ENCODE data around the gene RPS24.
"Not testable (repeated sequence)": the region's sequence is repeated elsewhere in the genome, so short reads cannot be mapped to it uniquely, and the experiment has no call there.

The RPS24 gene

DNA sequence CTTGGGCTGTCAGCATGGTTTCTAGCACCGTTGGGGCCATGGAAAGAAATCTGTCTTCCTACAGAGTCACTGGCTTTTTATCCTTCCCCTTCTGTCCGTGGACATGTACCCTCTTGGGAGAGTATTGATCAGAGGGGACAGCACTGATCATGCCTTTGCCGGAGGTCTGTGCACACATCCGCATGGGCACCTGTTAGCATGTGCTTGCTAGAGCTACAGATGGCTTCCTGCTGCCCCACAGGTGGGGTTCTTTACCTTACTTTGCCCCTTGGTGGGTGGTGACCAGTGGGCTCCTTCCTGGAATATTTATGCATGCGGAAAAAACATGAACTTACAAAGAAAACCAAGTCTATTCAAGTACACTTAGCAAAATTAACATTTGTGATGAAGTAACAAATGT, 24.9 kb downstream of the RPS24 start:
- DNase-seq = no peak

- no peak for DNase-seq
These were observed 26.4 kb downstream of the RPS24 start for GRCh38 chr10:78059906-78060702.

DNA sequence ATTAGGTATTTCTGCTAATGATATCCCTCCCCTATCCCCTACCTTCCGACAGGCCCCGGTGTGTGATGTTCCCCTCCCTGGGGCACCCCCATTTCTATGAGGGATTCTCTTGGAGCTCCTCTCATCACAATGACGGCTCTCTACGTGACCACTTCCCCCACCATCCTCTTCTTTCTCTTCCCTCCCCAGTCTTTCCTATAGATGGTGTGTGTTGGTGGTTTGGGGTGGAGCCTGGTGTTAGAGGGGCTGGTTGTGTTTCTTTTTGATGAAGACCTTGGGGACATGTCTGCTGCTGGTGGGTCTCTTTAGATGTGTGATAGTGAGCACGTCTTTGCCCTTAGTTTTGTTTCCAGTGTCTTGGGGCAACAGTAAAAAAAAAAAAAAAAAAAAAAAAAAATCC, 28.6 kb downstream of the RPS24 start:
- no peak for DNase-seq

GRCh38 chr10:78063236-78063635, 29.6 kb downstream of the RPS24 start:
- DNase-seq = no peak

- not testable (repeated sequence) for DNase-seq
These were observed 31.3 kb downstream of the RPS24 start for GRCh38 chr10:78064919-78065318.

DNA sequence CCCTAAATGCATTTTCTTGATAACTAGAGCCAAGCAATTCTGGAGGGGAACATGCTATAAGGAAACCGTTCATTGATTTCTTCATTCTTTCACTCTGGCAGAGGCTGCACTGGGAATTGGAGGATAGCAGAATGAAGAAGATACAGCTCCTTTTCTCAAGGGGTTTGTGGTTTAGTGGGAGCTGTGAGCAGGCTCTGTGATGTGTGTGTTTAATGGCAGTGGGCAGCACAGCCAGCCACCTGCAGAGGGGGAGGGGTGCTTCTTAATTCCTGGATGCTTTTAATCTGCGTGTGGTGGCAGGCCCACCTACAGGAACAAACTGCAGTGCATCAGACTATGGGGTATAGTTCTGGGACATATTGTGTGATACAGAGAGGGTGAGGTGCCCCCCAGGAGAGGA, 31.9 kb downstream of the RPS24 start:
- no peak for DNase-seq

DNA sequence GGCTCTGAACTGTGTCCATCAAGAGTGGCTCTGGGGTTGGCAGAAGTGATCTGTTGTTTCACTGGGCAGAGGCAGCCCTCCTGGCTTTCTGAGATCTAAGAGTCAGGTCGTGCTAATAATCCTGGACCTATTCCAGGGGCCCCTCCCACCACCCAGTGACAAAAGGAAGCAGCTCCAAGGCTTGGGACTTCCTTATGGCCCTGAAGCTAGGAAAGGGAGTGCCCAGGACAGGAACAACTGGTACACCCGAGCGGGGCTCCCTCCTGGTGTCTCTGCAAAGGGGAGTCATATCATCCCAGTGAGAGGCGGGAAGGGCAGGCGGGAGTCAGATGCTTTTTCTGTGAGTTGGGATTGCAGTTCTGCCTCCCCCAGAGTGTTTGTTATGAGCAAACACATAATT, 32.3 kb downstream of the RPS24 start:
- DNase-seq = no peak

- DNase-seq = no peak
These were observed 33.2 kb downstream of the RPS24 start for GRCh38 chr10:78066728-78067430.

GRCh38 chr10:78069151-78069550, 35.5 kb downstream of the RPS24 start:
- no peak for DNase-seq

DNA sequence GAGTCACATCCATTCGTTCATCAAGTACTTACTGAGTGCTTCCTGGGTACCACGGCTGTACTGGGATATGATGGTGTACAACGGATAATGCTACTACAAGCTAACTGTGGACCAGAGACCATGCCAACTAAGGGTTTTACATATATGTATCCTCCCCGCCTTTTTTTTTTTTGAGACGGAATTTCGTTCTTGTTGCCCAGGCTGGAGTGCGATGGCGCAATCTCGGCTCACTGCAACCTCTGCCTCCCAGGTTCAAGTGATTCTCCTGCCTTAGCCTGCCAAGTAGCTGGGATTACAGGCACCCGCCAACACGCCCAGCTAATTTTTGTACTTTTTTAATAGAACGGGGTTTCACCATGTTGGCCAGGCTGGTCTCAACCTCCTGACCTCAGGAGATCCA, 36.4 kb downstream of the RPS24 start:
- not testable (repeated sequence) for DNase-seq

DNA sequence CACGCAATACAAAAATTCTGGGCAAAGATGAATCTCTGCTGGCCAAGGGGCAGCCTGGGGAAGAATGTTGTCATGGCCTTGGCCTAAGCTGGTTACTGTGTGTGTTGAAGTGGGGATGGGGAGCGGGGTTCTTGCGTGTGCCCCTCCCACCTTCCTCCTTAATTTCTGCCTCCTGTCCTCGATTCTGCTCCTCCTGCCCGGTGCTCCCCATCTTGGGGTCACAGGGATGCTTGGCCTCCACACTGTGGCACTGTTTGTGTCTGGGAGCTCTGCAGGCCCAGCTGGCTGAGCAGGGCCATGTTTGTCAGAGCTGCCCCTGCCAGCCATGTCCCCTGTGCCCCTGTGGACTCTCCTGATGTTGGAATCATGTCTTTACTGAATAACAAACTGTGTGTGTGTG, 37.1 kb downstream of the RPS24 start:
- no peak for DNase-seq

- DNase-seq = no peak
These were observed 37.6 kb downstream of the RPS24 start for GRCh38 chr10:78071140-78071856.

- no peak for DNase-seq
These were observed 38.2 kb downstream of the RPS24 start for GRCh38 chr10:78071857-78072179.

- no peak for DNase-seq
These were observed 38.8 kb downstream of the RPS24 start for GRCh38 chr10:78072504-78072903.

GRCh38 chr10:78075806-78076205, 42.1 kb downstream of the RPS24 start:
- DNase-seq = not testable (repeated sequence)

DNA sequence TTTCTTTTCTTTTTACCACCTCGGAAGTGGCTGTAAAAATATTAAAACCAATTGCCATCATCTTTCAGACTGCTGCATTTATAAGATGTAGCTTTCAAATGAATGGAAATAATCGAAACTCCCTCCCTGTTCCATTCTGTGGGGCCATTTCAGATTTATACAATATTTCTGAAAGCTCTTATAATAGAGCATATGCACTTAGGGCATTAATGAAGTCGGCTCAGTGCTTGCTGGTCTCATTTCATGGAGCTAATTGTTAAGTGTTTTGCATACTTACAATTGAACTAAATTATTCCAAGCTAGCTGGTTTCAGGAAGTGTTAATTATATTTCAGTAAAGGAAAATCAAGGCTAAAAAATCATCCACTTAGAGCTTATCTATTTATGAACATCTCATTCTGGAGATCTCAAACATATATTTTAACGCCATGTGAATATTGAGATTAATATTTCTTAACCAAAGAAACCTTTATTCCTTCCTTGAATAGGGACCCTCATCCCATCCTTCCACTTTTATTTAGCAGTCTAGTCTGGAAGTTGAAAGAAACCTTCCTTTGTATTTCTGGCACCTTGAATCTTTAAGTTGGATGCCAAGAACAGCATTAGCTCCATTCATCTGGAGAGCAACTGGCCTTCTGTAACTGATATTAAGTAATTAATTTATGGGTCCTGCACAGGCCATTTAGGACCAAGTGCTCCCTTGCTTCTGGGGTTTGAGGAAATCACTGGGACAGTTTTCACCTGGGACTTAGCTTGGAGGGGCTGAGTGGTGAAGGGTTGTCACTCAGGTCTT, 45.1 kb downstream of the RPS24 start:
- no peak for DNase-seq

DNA sequence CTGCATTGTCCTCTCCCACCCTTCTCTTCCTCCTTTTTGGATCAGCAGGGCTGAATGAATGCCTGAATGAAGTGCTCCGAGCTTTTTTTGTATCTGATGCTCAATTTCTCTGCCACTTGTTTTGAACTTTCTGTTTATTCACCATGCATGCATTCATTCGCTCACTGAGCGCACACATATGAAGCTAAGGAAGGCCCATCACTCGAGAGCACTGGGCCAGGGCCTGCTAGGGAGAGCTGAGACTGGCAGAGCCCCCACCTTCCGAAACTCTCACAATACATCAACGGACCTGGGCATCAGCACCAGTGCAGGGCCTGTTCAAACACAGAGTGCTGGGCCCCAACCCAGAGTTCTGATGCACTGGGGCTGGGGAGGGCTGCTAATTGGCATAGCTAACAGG, 45.7 kb downstream of the RPS24 start:
- no peak for DNase-seq

GRCh38 chr10:78081292-78081691, 47.6 kb downstream of the RPS24 start:
- no peak for DNase-seq

- DNase-seq = no peak
These were observed 49.0 kb downstream of the RPS24 start for GRCh38 chr10:78082636-78083035.
